Measurements from ENCODE around the gene NFE2L2.
A peak's percentile ranks its signal among the peaks of the same experiment; 100 is the strongest.
"Not testable (repeated sequence)": the region's sequence is repeated elsewhere in the genome, so short reads cannot be mapped to it uniquely, and the experiment has no call there.

NFE2L2 gene

DNA sequence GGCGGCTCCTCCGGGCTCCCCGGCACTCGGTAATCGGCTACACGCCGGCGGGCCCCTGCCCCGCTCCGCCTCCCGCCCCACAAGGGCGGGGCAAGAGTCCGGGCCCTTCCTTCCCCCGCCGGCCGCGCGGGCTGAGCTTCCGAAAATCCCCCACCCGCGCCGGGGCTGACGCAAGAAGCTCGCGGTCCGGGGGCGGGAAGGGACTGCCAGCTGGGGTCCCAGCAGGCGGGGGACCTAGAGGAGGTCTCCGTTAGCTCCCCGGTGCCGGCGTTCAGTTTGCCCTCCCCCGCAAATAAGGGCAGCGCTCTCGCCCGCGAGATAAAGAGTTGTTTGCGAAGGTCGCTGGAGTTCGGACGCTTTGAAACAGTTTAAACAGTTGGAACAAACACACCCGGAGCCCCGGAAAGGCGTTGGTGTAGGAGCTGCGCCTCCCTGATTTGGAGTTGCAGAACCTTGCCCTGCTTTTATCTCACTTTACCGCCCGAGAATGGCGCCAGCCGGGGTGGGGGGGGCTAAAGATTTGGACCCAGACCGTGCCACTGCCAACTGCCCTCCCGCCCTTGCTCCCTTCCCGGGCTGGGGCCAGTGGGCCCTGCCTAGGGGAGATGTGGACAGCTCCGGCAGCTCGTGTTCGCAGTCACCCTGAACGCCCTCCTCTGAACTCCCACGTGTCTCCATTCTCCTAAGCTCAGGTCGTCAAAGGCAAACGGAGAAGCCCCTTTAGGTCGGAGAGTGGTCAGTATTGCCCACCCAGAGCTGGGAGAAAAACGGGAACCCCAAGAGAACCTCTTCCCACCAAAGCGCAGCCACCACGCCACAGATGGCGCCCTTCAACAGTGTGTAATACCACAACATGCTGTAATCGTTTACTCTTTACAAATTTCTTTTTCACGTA, at the start of gene NFE2L2:
NFE2L2 (minus strand) TSS at position 35 of the 895 bp plus-strand sequence. CDS start 151 bp downstream, outside the sequence.
- DNase-seq (ENCODE audit: low spot score), result peak; percentile 95

DNA sequence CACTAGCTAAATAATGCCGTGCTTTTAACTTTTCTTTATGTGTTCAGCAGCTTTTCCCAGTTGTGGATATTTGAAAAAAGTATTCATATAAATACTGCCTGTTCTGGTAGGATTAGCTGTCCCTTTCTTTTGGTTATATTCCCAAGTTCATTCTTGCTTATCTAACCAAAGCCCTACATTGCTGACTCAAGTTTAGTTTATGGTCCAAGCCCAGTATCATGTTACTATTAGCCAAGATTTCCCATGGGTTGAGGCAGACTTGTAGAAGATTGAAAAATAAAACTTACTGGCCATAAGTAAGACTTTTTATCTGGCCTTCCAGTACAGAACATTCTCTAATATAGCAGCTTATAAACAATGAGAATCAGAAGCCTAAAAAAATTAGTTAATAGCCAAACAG, 49.7 kb upstream of the NFE2L2 start:
- no peak for DNase-seq (ENCODE audit: low spot score)

DNA sequence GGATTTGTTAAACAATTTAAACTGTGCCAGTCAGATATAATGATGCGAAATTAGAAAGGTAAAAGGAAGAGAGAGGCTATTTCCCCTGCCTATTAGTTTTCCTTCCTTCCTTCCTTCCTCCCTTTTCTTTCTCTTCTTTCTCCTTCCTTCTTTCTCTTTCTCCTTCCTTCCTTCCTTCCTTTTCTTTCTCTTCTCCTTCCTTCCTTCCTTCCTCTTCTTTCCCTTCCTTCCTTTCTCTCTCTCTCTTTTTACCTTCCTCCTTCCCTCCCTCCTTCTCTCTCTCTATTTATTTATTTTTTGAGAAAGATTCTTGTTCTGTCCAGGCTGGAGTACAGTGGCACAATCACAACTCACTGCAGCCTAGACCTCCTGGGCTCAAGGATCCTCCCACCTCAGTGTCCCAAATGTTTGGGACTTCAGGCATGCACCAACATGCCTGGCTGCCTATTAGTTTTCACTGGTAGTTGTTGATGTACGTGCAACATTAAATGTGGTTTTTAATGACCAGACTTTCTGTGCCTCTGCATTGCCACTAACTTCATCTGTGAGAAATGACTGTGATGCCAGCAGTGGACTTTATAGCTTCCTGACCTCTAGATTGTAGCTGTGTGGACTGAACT, 48.7 kb upstream of the NFE2L2 start:
- DNase-seq (ENCODE audit: low spot score), result no peak

DNA sequence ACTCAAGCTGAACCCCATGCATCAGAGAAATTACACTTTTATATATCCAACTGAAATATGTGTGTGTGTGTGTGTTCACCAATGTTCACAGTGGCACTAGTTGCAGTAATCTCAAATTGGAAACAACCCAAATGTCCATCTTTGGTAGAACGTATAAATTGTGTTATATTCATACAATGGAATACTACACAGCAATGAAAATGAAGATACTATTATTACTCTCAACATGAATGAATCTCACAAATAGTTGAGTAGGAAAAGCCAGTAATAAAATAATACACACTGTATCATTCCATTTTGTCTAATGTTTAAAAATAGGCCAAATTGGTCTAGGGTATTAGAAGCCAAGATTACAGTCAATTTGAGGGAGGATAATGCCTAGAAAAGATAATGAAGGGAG, 48.0 kb upstream of the NFE2L2 start:
- DNase-seq (ENCODE audit: low spot score), result no peak

DNA sequence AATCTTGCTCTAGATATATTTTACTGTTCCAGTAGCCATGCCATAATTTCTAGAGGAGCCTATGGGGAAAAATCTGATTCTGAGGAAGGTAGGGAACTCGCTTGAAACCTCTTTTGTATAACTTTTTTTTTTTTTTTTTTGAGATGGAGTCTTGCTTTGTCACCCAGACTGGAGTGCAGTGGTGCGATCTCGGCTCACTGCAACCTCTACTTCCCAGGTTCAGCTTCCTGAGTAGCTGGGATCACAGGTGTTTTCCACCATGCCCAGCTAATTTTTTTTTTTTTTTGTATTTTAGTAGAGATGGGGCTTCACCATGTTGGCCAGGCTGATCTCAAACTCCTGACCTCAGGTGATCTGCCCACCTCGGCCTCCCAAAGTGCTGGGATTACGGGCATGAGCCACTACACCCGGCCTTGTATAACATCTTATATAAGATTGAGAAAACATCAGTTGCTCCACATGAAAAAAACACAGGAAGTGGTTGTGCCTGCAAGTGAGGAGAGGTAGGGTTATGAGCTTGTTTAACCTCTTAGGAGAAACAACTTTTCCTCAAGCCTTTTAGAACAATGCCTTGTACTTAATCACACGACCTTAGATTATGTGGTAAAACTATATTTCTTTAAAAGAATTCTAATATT, 45.3 kb upstream of the NFE2L2 start:
- not testable (repeated sequence) for DNase-seq (ENCODE audit: low spot score)

DNA sequence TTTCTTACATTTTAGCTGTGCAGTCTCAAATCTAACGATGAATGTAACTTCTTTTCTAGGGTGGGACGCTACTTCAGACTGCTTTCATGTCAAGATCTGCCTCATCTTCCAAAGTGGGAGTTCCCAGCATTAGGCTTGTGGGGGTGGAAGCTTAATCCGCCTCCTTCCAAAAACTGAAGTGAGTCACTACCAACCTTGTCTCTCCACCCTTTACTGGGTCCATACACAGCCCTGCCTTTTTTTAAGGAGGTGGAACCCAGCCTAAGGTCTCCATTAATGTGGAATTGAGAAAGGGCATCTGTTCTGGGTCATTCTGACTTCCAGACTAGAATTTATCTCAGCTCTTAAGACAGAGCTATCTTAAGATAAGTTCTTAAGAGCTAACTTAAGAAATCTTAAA, 42.0 kb upstream of the NFE2L2 start:
- DNase-seq (ENCODE audit: low spot score), result no peak

DNA sequence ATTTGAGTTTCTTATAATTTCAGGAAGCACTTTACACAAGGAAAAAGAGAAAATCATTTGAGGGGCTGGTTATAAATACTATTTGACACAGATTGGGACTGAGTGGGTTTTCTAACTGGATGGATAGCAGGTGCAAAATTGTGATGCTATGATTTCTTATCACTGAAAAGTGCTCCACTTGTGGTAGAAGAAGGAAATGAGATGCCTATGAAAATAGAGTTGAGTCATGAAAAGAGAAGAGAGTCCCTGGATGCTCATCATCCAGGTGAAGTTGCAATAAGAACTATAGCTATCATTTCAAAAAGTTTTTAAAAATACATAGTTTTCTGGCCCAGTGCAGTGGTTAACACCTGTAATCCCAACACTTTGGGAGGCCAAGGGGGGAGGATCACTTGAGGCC, 39.4 kb upstream of the NFE2L2 start:
- DNase-seq (ENCODE audit: low spot score), result no peak

DNA sequence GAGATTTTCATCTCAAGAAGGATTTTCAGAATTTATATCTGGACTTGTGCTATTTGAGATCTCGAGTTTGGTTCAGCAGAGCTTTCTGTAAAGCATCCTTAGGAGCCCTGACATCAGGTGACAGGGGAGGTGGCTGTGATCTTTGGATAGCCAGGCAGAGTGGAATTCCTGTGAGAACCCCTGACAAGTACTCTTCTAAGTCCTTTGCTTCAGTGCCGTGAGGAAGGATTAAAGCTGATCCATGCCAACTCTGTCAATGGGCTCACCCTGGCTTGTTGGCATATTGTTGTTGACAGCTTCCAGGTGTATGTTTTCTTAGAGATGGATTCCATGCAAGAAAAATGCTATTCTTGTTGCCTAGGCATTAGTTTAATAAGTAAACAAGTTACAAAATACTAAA, 38.0 kb upstream of the NFE2L2 start:
- DNase-seq (ENCODE audit: low spot score), result no peak

DNA sequence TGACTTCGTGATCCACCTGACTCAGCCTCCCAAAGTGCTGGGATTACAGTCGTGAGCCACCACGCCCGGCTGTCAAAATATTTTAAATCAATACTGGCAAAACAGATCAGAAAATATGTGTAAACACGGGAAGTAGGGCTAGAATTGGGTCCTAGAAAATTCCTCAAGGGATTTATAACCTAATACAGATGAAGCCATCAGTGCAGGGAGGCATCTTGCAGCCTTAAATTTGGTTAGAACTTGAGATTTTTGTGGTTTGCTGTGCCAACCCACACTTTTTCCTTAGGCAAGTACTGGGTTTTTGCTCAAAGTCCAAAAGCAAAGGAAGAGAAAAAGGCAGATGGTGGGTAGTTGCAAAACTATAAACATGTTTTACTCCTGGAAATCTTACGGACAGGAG, 33.7 kb upstream of the NFE2L2 start:
- no peak for DNase-seq (ENCODE audit: low spot score)

DNA sequence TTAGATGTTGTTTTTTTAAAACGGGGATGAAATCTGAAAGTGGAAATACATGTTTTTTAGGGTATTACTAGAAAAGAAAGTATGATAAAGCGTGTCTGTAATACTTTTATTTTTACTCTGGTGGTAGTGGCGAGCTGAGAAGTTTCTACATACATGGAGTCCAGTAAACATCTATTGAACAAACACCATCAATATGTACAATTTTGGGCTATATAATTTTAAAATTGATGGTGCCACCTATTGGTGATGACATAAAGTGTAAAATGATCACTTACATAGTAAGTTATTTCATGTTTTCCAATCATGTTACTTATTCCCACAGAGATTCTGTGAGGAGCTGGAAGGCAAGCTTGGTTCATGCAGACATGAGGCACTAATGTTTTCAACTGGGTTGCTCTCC, 31.5 kb upstream of the NFE2L2 start:
- peak; percentile 35 for DNase-seq (ENCODE audit: low spot score)

DNA sequence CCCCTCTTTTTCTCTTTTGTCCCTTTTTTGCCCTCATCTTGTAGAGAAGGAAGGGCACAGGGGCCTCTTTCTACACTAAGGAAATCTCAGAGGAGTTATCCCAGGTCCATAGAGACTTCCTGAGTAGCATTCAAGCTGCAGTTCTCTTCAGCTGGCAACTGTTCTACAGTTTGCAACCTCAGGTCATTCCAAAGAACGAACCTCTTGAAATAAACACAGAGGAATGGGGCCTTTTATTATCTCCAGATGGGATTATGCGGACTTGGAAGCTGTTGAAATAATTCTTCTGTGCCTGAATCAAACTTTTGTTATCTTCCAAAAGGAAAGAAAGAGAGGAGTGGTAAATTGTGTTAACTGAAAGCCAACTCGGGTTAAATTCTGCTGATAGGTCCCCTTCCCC, 31.0 kb upstream of the NFE2L2 start:
- peak; percentile 12 for DNase-seq (ENCODE audit: low spot score)

DNA sequence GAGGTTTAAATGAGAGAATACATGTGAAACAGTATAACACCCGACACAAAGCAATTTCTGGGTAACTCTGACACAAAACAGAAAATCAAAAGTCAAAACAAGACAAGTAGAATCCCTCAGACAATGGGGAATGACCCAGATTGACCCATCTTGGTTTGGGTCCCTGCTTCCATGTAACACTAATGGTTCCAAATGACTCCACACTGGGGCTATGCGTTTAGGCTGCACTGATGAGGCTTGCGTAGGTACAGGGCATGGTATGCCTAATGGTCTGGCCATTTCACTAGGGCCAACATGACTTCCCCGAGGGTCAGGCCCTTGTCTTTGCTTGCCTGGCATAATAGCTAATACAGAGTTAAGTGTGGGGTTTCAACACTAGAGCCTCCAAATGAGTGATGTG, 27.2 kb upstream of the NFE2L2 start:
- DNase-seq (ENCODE audit: low spot score), result no peak

DNA sequence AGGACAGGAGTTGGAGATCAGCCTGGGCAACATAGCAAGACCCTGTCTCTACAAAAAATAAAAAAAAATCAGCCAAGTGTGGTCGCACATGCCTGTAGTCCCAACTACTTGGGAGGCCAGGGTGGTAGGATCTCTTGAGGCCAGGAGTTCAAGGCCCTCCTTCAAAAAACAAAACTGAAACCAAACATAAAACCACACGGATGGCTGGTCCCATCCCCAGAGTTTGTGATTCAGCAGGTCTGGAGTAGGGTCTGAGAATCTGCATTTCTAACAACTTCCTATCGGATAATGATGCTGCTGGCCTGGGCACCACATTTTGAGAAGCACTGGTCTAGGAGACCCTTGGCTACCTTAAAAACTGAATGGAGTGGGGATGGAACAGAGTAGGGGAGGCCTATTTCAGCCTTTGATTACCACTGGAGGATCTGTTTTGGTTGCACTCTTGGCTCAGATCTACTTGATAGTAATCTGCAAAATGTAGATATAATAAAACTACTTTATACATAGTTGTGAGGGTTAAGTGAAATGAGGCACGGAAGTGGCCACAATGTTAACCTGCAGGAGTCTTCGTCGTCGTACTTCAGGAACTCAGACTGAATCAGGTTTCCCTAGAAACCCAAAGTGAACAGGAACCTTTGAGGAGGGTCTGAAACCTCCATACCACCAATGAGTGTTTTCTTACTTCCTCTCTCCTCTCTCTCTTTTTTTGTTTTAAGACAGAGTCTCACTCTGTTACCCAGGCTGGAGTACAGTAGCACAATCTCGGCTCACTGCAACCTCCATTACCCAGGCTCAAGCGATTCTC, 25.5 kb upstream of the NFE2L2 start:
- DNase-seq (ENCODE audit: low spot score), result no peak

DNA sequence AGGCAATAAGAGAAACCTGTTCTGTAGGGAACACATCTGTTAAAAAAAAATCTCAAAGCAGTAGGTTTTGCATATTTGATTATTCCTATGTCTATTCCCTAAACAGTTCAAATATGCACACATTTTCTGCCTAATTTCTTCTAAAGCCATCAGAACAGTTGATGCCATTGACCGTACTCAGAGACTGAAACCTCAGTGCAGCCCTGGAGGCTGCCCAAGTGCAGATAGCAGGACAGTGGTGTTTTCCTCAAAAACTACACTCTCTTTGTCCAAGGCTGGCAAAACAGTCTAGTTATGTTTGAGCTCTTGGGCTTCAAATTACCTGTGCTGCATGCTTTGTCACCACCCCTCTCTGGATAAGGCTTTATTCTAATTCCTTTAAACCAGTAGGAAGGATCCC, 23.3 kb upstream of the NFE2L2 start:
- DNase-seq (ENCODE audit: low spot score), result no peak

DNA sequence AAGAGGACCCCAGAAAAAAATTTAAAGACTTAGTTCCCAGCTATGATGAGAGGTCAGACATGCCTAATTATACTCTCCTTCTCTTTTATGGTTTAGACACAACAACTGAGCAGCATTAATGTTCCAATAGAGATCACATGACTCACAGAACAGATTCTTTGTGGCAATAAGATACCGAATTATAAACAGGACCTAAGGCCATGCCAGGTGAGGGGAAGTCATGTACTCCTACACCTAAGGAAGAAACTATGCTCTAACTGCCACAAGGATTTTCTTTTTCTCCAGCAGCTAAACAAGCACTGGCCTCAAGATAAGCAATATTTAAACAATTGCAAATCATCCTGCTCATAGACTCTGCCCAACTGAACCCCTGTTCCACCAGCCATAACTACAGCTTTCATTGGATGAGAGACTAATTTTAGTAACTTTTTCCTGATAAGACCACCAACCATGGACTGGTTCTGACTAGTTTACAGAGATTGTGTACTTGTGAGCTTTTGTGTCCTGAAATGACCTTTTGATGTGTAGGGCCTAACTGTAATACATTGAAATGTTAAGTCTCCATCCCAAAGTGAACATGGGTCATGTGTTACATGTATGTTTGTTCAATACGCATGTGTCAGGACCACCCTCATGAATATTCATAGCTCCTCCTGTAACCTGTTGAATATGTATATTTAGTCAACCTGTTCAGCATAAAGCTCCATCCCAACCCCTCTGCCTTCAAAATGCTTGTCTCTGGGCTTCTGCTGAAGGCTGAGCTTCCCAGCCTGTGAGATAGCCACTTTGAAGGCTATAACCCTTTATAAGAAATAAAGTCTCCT, 21.6 kb upstream of the NFE2L2 start:
- no peak for DNase-seq (ENCODE audit: low spot score)

DNA sequence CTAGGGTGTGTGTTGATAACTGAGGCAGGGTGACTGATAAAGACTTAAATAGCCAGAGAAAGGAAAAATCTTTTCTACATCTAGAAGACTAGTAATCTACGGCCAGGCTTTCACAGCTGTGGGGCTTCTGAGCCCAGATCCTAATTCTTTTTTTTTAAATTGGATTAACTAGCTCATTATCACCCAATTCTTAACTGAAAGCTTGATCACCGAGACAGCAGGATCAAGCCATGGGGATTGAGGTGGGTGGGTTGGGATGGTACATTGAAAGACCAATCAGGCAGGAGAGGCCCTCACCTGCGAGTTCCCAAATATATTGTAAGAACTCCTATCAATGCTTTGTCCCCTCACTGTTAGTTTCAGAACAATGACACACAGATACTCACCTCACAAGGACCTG, 20.0 kb upstream of the NFE2L2 start:
- DNase-seq (ENCODE audit: low spot score), result no peak

DNA sequence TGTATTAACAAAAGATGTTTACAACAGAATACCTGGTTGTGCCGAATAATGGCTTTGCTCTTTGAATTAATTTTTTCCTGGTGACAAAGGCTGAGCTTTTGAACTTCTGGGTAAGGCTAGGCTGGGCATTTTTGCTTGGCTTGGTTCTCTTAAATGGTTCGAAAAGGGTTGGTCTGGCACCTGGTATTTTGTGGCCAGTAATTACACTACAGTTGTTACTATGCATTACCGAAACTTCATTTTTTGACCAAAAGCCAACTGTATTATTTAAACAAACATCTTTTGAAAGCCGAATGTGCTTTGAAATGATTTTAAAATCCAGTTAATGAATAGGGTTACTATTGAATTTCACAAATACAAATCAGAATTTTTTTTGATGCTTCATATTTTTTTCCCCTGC, 19.4 kb upstream of the NFE2L2 start:
- DNase-seq (ENCODE audit: low spot score), result no peak

DNA sequence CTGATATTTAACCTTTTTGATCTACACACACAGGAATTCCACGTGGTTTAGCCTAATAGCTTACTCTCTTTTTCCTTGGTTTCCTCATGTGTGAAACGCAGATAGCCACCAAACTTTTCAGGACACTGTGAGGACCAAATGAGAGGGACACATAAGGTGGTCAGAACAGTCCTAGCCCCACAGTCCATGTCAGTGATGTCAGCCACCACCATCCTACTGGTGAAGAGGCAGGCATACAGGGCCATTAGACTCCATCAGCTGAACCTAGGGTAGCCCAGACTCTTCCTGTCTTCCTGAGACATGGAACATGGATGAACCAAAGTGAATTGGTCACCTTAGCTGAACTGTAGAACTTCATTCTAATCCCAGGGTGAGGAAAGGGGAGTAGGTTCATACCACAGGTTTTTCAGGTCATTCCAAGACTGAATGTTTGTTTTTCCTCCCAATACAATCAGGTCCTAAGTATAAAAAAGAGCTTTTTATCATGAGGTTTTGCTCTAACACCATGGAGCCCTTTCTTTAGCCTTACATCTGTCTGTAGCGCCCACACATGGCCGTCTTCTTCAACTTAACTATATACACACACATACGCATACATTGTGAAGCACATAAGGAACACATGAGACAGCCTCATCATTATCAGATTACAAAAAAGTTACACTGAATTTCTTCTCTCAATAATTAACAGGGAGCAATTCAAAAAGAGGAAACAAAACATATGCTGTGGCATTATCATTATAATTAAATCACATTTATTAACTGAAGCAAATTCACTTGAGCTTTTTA, 18.5 kb upstream of the NFE2L2 start:
- no peak for DNase-seq (ENCODE audit: low spot score)

DNA sequence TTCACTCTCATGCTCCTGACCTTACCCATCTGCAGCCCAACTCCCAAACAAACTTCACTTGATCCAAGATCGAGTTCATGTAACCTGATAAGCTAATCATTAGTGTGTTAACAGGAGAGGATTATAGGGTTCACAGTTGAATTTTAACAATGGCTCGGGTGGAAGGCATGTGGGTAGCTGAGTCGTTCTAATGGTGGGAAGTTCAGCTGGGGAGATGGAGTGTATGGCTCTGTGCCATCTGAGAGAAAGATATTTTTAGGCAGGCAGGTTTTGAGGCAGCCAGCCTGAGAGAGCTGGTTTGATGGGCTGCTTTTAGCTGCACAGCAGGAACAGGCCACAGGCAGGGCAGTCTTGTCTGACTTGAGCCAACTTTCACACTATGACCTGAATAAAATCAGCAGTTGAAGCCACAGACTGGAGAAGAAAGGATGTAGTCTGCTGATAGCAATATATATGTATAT, 17.7 kb upstream of the NFE2L2 start:
- peak; percentile 7 for DNase-seq (ENCODE audit: low spot score)

DNA sequence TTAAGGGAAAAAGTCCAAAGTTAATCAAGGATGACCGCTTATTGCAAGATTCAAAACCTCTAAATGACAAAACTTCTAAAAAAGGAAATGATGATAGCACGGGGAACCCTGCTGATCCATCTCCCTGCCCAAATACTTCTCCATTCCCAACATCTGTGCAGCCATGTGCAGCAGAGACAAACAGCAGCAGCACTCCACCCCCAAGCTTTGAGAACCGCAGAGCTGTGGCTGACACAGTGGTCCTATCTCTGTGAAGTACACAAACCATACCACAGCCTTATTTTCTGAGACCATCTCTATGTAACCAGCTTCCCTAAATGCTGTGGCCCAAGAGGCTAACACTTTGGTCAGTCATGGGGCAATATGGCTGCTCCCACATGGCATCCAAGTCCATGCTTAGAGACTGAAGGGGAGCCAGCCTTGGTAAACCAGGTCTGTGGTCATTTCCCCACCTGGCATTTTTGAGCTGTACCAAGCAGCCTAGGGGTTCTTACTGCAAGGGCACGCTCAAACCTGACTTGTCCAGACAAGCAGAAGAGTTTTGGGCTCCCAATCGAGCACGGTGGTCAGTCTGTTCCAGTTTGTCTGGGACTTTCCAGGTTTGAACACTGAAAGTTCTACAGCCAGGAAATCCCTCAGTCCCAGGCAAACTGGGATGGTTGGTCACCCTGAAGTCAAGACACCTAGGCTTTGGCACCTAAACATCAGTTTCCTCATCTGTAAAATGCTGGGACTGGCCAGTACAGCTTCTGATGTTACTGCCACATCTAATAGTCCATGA, 17.1 kb upstream of the NFE2L2 start:
- DNase-seq (ENCODE audit: low spot score), result no peak

All from globus pallidus (tissue), 1 donor.